ENCODE results near the gene USP34.

The USP34 gene

GRCh38 chr2:61141151-61141550 lies 329.7 kb downstream of the USP34 start:
- DNase-seq (ENCODE audit: low read depth): no peak
- H3K4me3 ChIP-seq (ENCODE audit: low read depth, low read length): no peak overlapping the region

GRCh38 chr2:61138859-61139258 lies 332.0 kb downstream of the USP34 start:
- DNase-seq (ENCODE audit: low read depth): no peak
- no peak overlapping the region for H3K4me3 ChIP-seq (ENCODE audit: low read depth, low read length)

Data from skeletal muscle cell (primary cell).